ENCODE results near the gene ANKRD17.
"Not testable (repeated sequence)": the region's sequence is repeated elsewhere in the genome, so short reads cannot be mapped to it uniquely, and the experiment has no call there.

The ANKRD17 gene, protein sequence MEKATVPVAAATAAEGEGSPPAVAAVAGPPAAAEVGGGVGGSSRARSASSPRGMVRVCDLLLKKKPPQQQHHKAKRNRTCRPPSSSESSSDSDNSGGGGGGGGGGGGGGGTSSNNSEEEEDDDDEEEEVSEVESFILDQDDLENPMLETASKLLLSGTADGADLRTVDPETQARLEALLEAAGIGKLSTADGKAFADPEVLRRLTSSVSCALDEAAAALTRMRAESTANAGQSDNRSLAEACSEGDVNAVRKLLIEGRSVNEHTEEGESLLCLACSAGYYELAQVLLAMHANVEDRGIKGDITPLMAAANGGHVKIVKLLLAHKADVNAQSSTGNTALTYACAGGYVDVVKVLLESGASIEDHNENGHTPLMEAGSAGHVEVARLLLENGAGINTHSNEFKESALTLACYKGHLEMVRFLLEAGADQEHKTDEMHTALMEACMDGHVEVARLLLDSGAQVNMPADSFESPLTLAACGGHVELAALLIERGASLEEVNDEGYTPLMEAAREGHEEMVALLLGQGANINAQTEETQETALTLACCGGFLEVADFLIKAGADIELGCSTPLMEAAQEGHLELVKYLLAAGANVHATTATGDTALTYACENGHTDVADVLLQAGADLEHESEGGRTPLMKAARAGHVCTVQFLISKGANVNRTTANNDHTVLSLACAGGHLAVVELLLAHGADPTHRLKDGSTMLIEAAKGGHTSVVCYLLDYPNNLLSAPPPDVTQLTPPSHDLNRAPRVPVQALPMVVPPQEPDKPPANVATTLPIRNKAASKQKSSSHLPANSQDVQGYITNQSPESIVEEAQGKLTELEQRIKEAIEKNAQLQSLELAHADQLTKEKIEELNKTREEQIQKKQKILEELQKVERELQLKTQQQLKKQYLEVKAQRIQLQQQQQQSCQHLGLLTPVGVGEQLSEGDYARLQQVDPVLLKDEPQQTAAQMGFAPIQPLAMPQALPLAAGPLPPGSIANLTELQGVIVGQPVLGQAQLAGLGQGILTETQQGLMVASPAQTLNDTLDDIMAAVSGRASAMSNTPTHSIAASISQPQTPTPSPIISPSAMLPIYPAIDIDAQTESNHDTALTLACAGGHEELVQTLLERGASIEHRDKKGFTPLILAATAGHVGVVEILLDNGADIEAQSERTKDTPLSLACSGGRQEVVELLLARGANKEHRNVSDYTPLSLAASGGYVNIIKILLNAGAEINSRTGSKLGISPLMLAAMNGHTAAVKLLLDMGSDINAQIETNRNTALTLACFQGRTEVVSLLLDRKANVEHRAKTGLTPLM (N-terminal part only)

DNA sequence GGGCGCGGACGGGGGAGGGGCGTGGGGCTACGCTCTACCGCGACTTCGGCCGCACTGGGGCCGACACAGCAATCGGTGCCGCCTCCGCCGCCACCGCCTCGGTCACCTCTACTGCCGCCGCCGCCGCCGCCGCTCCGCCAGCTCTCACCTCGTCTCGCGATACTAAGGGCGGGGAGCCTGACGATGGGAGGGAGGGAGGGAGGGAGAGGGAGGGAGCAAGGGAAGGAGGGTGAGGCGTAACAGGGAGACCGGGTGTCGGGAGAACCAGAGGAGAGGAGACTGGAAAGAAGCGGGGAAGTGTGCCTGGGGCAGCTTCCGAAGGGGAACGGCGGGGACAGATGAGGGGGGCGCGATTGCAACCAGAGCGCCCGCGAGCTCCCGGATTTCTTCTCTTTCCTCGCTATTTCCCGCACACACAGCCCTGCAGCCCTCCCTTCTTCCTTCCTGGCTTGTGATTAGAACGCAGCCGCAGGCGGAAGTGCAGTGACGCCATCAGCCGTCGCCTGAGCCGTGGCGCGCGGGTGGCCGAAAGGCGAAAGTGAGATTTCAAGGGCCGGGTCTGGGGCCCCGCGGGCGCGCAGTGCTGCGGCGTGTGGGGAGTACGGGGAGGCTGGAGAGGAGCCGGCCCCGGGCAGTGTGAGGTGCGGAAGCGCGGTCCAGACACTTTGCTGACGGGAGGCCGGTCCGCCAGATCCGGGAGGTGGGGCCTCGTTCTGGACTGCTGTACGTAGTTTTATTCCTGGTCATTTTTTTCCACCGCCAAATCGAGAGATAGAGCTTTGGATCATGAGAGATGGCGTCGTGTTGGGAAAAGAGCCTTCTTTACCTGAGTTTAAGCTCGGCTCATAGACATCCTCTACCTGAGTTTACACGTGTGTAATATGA is at the start of gene ANKRD17:
Gene ANKRD17 (minus strand): TSS at position 113 of the 885 bp plus-strand sequence. CDS start 130 bp downstream, outside the sequence.
- peak; percentile 85 for DNase-seq (ENCODE audit: low spot score)

DNA sequence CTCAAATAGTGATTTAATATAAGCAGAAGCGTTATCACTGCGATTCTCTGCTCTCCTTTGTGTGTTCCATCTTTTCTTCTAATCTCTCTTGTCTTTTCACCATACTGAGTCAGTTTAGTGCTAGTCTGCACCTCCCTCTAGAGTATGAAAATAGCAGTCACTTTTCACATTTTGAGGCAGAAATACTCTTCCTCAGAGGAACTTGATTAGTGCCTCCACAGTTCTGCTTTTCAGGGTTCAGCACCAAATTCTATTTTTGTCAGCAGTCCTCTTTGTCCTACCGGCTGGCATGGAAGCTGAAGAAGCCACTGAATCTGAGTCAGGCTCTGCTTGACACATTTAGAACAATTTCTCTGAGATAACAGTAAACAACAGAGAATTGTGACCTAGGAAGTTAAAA is 49.7 kb upstream of the ANKRD17 start:
- DNase-seq (ENCODE audit: low spot score) = no peak

DNA sequence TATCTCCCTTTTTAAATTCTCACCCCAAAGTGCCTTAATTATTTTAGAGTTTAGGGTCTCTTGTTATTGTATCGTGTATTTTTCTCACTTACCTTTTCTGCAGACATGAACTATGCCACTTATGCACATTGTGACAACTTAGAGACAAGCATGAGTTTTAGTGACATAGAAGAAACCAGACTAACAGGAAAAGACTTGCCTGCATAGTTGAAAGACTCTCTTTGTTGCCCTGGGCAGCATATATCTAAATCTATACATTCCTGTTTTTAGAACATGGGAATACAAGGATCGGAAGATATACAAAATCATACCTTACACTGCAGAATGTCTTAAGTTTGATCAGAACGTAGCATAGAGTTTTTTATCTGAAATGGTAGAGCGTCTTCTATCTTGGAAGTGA is 45.1 kb upstream of the ANKRD17 start:
- DNase-seq (ENCODE audit: low spot score) = no peak

DNA sequence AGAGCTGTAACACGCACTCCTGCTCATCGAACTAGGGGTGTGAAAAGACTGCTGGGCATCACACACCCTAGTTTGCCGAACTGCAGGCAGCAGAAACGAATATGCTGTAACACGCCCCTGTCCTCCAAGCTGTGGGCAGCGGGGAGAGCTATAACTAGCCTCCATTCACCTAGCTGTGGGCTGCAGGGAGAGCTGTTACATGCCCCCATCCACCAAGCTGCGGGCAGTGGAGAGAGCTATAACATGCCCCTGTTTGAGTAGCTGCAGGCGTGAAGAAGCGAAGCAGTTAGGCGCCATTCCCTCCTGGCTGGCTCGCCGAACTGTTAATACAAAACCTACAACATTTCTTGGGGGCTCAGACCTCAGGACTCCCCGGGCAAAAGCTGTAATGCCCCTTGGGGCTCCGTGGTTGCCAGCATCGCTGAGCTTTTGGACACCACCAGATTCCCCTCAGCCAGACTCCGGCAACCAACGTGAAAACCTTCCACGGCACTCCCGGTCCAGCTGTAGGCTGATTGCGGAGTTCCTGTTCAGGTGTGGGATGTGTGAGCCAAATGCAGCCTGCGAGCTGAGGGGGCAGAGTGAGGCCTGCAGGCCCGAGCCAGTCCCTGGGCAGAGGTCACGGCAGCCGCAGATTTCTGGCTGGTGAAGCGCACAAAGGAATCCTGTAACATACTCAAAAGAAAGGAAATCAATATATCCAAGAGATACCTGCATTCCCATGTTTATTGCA is 41.1 kb upstream of the ANKRD17 start:
- no peak for DNase-seq (ENCODE audit: low spot score)

DNA sequence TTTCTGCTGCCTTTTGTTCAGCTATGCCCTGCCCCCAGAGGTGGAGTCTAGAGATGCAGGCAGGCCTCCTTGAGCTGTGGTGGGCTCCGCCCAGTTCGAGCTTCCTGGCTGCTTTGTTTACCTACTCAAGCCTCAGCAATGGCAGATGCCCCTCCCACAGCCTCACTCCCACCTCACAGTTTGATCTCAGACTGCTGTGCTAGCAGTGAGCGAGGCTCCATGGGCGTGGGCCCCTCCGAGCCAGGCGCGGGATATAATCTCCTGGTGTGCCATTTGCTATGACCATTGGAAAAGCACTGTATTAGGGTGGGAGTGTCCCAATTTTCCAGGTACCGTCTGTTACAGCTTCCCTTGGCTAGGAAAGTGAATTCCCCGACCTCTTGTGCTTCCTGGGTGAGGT is 34.1 kb upstream of the ANKRD17 start:
- not testable (repeated sequence) for DNase-seq (ENCODE audit: low spot score)

DNA sequence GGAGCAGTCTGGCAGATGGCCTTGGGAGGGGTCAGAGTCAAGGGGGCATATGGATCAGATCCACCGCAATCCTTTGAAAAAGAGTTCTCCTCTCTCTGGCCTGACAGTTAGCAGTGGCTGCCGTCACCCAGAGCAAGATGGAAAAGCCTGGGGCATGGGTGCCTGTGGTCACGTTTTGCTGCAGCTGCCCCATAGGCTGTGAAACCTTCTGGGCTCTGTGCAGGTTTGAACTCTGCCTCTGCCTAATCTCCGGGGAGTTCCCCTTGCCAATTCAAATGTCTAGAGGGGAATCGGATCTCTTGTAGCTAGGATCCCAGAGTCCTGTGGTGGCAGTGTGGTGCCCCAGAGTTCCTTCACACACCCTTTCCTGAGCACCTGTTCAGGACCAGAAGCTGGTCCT is 23.4 kb upstream of the ANKRD17 start:
- DNase-seq (ENCODE audit: low spot score) = no peak

DNA sequence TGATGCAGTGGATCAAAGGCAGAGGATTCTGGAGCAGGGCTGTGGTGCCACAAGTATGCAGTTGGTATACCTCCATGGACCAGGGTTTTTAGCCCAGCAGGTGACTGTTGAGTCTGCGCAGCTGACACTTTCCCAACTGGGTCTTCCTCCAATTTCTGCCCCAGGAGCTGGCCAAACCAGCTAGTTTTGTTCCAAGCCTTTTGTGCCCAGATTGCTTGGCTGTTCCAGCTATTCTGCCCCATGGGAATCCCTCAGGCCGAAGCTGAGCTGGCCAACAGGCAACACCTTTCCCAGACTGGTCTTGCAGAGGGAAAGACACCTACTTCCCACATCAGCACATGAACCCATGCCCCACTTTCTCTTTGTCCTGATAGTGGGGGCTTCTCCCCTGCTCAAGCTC is 22.8 kb upstream of the ANKRD17 start:
- no peak for DNase-seq (ENCODE audit: low spot score)

DNA sequence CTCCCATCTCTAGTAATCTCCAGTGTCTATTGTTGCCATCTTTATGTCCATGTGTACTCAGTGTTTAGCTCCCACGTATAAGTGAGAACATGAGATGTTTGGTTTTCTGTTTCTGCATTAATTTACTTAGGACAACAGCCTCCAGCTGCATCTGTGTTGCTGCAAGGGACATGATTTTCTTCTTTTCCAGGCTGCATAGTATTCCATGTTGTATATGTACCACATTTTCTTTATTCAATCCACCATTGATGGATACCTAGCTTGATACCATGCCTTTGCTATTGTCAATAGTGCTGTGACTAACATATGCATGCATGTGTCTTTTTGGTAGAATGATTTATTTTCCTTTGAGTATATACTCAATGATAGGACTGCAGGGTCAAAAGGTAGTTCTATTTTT is 18.6 kb upstream of the ANKRD17 start:
- no peak for DNase-seq (ENCODE audit: low spot score)

DNA sequence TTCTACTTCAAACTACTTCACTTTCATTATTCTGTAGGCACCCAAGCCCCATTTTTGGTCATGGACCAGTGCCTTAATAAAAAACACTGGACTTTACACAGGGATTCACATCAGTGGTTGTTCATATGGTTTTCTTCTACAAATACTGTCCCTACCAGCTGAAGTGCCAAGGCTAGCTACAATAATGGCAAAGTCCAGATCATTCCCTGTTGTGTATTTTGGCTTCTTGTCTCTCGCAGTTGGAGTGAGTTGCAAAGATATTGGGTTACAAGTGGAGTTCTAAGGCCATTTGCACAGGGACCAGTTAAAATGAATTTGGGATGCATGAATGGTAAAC is 16.7 kb upstream of the ANKRD17 start:
- DNase-seq (ENCODE audit: low spot score) = no peak

DNA sequence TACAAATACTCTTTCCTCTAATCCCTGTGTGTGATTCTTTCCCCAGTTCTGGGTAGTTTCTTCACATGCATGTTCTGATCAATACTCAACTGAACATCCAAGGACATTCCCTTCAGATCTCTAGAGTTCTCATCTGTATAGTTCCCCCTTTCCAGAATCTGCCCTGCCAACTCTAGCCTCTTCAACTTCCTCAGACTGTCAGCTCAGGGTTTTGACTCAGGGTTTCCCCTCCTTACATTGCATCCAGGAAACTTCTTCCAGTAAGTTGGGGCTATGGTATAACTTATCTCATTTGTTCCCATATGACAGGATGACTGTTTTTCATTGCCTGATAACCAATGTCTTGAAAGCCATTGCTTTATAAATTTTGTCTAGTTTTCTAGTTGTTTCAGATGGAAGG is 14.2 kb upstream of the ANKRD17 start:
- no peak for DNase-seq (ENCODE audit: low spot score)

DNA sequence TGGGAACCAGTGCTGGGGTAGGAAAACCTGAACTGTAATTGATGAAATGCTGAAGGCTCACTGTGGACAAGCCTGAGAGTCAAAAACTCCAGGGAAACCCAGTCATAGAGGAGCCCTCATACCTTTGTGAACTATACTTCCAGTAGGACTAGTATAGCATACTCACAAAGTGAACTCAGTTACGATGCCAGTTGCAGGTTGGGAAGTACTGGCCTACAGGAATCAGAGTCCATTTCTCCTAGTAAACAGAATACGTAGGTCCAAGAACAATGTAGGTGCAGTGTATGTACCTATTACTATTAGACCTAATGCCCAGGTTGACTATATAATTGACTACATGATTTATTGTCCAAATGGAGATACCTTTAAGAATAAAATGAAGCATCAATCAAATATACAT is 8.5 kb upstream of the ANKRD17 start:
- DNase-seq (ENCODE audit: low spot score) = no peak

DNA sequence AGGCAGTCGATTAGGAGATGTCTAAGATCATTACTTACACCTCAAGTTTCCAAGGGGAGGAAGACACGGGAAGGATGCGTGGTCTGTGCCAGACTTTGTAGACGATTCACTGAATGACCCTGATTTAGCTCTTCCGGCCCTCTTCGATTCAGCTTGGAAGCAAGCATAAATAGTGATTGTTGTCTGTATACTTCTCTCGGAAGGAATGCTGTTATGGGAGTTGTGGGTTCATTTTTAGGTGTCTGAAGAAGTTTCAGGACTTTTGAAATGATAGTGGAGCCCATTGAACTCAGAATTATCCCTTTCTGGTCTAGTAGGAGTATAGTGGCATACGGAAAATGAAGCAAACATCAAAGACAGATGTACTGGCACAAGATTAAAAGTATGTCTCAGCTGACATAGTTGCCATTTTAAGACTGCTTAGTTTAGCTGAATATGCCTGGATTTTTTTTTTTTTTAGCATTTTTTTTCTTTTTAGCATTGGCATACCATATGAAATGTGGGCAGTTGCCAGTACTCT is 1.0 kb upstream of the ANKRD17 start:
- DNase-seq (ENCODE audit: low spot score) = peak; percentile 45

DNA sequence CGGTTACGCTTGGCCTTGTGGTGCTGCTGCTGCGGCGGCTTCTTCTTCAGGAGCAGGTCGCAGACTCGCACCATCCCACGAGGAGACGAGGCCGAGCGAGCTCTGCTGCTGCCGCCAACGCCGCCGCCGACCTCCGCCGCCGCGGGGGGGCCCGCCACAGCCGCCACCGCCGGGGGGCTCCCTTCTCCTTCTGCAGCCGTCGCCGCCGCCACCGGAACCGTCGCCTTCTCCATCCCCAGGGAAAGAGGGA is 237 bp downstream of the ANKRD17 start:
- no peak for DNase-seq (ENCODE audit: low spot score)

DNA sequence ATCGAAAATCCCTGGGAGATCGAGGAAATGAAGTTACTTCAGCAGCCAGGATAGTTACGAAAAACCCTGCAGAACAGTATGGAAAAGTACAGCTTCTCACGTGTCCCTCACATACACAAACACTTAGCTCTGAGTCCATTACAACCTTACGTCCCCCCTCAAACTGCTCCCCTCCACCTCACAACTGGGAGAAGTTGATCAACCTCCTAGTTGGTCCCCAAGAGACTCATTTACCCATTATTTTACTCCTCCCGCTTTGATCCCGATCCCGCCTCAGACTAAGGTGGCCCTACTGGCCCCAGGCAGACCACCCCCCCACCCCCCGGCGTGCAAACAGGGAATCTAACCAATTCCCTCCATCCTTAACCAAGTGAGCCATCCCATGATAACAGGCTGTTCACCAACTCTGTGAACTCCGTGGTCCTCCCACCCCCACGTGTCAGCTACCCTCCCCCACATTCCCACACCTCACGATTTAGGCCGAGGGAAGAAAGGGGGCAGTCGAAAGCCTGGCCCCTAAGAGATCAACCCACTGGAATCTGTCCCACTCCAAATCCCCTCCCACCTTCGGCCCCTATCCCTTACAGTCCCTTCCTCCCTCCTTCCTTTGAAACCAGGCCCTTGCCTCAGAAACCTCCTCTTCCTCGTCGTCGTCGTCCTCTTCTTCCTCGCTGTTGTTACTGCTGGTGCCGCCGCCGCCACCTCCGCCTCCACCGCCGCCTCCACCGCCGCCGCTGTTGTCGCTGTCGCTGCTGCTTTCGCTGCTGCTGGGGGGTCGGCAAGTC is 755 bp downstream of the ANKRD17 start:
- peak; percentile 40 for DNase-seq (ENCODE audit: low spot score)

DNA sequence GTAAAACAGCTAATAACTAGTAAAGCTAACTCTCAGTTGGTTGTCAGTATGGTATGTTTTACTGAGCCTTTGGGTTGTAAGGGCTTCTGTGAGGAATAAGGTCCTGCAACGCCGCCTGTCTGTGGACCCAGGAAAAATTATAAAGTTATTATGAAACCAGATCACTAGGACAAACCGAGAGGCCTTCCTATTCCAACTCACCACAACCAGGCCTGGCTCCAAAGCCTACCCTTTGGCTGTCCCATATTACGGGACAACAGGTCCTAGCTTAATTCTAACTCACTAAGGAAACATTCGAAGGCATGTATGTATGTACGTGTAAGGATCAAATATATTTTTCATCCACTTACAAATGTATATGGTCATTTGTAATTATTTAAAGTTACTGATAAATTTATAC is 1.4 kb downstream of the ANKRD17 start:
- DNase-seq (ENCODE audit: low spot score) = peak; percentile 83

DNA sequence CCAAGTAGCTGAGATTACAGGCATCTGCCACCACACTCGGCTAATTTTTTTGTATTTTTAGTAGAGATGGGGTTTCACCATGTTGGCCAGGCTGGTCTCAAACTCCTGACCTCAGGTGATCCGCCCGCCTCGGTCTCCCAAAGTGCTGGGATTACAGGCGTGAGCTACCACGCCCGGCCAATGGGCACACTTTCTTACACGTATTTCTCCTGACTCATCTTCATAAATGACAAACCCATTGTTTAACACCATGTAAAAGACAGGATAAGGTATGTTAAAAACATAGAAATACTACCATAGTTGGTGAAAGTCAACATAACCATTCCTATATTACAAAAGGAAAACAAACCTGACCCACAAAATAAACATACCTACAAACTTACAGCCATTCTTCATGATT is 2.8 kb downstream of the ANKRD17 start:
- DNase-seq (ENCODE audit: low spot score) = not testable (repeated sequence)

DNA sequence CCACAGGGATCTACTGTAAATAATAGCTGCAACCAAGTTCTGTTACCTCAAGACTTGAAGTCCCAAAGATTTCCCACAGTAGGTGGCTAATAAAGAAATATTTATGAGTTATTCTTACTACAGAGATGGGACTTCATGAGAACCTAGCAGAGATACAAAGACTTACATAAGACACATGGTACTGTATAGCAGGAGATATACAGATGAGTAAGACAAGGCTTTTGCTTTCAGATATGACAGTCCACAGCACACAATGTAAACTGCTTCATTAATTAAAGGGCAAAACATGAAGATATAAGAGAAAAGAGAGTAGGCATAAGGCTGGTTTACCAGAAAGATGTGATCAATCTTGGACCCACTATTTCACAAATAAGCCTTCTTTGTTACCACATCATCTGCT is 6.6 kb downstream of the ANKRD17 start:
- DNase-seq (ENCODE audit: low spot score) = no peak

DNA sequence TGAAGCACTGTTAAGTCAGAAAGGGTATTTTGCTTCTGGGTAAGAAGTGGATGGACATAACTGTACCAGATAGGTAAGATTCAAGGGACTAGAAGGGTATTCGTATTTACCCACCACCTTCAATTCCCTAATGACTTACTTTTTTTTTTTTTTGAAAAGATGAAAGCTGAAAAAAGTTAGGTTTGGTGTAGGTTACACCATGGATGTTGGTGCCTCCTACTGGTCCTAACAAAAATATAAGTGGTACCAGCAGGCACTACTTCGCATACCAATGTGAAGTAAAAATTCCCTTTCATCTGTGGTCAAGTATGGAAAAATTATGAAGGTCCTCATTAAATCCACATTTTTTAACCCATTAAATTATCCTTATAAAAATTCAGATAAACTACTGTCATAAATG is 7.2 kb downstream of the ANKRD17 start:
- no peak for DNase-seq (ENCODE audit: low spot score)

DNA sequence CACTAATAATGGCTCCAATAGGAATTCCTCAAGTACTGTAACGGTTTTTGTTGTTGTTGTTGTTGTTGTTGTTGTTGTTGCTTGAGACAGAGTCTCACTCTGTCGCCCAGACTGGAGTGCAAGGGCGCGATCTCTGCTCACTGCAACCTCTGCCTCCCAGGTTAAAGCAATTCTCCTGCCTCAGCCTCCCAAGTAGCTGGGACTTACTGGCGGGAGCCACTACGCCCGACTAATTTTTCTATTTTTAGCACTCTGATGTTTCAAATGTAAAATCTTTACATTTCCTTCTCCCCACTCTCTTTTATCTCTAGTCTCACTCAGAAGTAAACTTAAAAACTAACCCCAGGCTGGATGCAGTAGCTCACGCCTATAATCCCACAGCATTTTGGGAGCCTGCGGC is 8.0 kb downstream of the ANKRD17 start:
- DNase-seq (ENCODE audit: low spot score) = no peak

DNA sequence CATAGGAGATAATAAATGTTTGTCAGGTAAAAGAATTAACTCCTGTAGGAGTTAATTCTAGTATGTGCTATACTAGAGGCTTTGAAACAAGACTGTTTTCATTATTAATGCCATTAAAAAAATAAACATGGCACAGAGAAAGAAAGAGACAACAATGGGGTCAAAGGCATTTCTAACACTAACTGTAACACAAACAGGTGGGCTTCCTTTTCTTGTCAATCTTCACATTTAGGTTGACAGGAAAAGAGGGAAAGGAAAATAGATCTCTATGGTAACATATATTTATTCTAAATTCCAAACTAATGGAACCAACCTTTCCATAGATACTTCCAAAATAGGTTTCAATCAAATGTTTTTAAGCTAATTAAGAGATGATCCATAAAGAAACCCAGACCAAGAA is 9.8 kb downstream of the ANKRD17 start:
- DNase-seq (ENCODE audit: low spot score) = no peak
